Limb (tissue), 2 donors: Measurements from ENCODE around the gene ZNF286A.
"Not testable (repeated sequence)": the region's sequence is repeated elsewhere in the genome, so short reads cannot be mapped to it uniquely, and the experiment has no call there.

ENCODE experiments used
- DNase-seq, 2 donors: peaks; one replicate each; pipeline ENCODE4 v3.0.0-alpha.2; 2016; ENCODE audit errors: extremely low spot score in 2 of 2

ZNF286A gene

DNA sequence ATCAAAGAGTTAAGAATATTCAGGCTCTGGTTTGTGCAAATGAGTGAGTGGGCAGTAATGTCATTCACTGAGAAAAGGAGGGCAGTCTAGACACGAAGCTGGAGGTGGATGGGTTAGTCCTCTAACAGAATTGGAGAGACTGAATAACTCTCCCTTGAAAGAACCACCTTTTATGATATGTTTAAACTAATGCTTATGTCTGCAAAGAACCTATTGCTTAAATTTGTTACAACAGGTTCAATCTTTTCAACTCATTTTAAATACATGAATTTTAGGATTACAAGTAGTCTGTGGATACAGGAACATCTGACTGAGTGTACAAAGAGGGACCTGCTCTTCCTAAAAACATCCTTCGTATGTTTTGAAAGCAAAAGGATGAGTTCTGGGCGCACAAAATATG is 585 bp upstream of the ZNF286A start:
- not testable (repeated sequence) for DNase-seq

DNA sequence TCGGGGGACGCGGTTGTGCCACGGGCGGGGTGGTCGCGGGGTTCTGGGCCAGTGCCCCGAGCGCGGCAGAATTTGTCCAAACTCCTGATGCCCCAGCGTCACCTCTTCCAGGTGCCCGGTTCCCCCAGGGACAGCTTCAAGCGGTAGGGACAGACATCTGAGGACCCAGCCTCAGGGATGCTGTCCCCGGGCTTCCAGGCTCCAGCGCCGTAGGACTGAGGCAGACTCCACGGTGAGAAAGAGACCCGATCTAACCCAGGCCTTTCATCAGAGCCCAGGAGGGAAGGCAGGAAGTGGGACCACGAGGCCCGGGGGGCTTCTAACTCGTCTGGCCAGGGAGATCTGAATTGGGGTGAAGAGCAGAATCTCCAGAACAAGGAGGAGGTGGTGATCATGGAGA is 385 bp downstream of the ZNF286A start:
- DNase-seq: not testable (repeated sequence)

DNA sequence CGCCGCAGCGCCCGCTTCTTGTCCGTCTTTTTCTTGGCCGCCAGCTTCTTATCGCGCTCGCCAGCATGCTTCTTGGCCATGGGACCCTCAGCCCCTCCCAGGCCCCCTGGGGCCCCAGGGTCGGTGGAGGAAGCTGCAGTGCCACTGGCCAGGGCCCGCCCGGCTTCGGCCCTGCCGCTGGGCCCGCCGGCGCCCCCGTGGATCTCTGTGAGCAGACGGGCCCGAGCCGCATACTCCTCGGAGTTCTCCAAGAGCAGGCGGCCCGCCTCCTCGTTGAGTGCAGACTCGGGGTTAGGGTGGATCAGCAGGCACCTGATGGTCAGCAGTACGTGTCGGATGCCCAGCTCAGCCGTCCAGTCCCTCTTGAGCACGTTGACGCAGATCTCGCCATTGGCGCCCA is 4.7 kb downstream of the ZNF286A start:
- DNase-seq: not testable (repeated sequence)

DNA sequence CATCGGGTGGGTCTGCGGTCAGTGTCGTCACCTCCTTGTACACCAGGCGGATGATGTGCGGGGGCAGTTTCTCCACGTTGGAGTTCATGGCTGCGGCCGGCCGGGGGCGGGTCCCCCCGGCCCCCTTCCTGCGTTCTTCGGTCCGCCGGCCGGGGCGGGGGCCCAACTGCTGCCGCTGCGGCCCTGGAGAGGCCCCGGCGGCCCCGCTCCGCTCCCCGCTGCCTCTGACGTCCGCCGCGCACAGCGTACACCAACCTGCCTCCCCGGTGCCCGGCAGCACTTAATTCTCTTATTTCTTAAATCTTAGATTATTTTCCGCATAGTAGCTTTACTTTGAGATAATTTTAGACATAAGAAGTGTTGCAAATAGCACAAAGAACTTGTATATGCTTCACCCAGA is 5.3 kb downstream of the ZNF286A start:
- not testable (repeated sequence) for DNase-seq

DNA sequence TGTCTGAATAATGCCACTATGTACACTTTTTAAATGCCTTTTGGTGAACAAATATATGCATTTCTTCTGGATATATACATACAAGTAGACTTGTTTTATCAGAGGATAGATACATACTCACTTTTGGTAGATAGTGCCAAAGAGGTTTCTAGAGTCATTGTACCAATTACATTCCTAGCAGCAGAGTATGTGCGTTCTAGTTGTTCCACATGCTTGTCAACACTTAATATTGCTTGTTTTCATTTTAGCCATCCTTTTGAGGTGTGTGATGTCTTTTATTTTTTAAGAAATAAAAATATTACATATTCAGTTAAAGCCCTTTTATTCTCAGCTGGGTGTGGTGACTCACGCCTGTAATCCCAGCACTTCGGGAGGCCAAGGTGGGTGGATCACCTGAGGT is 9.3 kb downstream of the ZNF286A start:
- not testable (repeated sequence) for DNase-seq

DNA sequence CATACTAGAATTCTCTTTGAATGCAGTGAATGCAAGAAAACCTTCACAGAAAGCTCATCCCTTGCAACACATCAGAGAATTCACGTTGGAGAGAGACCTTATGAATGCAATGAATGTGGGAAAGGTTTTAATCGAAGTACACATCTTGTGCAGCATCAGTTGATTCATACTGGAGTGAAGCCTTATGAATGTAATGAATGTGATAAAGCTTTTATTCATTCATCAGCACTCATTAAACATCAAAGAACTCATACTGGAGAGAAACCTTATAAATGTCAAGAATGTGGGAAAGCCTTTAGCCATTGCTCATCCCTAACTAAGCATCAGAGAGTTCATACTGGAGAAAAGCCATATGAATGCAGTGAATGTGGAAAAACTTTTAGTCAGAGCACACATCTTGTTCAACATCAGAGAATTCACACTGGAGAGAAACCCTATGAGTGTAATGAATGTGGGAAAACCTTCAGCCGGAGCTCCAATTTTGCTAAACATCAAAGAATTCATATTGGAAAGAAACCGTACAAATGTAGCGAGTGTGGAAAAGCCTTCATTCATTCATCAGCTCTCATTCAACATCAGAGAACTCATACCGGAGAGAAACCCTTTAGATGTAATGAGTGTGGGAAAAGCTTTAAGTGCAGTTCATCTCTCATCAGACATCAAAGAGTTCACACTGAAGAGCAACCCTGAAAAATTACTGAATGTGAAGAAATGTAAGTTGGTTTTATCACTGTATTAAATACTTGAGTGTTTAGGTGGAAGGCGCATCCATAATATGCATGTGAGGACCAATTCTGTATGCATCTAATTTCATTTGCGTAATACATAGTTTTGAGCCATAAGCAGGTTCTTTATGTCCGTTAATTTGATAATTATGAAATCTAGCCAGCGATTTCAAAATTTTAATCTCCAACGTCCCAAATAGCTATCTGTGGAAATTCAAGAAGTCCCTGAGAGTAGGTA is 17.3 kb downstream of the ZNF286A start:
- DNase-seq: not testable (repeated sequence)

DNA sequence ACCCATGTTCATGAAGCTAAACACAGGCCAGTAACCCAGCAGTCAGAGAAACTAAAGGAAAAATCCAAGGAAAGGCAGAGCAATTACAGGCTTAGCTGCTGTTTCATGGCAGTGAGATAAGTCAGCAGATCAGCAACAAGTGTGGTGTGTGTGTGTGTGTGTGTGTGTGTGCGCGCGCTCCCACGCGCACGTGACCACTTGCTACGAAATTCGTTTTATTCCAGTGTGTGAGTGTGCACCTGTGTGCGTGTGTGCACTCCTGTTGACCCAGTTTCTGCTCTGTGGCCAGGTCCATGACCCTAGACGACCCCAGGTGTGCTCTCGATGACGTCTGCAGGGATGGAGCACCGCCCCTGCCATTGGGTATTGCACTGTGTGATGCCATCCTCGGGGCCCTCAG is 31.0 kb downstream of the ZNF286A start:
- not testable (repeated sequence) for DNase-seq

DNA sequence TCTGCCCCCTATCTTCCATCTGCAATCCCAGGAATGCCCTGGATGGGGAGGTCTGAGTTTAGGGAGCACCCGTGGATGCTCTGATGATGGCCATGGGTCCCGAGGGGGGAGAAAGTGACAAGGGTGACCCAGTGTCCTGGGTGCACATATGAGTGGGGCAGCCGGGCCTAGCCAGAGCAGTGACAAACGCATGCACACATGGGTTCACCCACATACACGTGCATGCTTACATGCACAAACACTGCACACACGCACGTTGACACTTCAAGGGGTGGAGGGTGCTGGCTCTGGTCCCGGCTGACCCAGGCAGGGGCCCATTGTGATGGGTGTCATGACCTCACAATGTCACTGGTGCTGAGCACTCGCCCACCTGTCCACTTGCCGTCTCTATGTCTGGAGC is 32.3 kb downstream of the ZNF286A start, which contains the start of gene TBC1D26:
Gene TBC1D26 (plus strand): TSS at position 384 of the 400 bp plus-strand sequence. CDS start 3,066 bp downstream, outside the sequence.
- not testable (repeated sequence) for DNase-seq

DNA sequence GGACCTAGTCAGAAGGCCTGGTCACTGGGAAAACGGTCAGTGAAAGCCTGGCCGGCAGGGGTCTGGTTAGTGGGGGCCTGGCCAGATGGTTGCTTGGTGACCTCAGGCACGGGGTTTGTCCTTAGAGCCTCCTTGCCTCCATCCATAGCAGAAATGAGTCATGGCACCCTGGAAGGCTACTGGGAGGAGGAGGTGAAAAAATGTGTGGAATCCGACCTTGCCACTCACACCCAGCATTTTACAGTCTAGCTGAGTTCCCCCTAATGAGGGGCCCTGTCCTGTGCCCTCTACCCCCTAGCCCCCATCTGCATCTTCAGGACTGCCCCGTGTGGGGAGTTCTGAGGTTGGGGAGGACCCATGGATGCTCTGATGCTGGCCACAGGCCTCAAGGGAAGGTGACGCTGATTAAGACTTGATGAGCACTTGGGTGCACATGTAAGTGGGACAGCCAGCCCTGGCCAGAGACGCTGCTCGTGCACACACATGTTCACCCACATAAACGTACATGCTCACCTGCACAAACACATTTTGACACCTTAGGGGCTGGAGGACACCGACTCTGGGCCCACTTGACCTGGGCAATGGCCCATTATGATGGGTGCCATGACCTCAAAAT is 33.7 kb downstream of the ZNF286A start:
- not testable (repeated sequence) for DNase-seq

DNA sequence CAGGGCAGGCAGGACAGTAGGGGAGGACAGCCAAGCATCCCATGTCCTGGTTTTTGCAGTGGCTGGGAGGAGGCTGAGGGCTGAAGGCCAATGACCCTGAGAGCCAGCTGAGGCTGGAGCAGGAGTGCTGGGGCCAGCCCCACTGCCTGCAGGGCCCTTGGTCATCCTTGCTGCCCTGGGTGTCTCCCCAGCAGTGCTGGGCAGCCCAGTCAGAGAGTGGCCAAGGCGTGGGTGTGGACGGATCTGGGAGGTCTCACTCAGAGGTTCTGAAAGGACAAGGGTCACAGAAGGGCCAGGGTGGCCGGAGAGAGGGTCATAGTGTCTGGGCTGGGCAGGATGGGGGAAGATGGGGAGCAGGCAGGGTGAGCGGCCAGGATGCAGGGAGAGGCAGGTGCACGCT is 37.0 kb downstream of the ZNF286A start:
- DNase-seq: not testable (repeated sequence)

DNA sequence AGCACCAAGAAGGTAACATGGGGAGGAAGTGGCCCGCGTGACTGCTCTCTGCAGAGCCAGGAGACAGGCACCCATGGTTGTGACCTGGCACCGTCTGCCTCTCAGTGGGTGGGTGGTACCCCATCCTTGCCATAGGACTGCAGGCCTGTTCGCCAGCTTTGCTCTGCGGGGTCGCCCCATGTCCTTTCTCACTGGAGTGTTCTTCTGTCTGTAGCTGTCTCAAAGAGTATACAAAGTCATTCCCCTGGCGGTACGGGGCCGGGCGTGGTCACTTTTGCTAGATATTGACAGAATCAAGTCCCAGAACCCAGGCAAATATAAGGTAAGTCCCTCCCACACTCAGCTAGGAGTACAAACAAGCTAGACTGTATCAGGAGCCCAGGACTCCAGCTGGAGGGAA is 38.5 kb downstream of the ZNF286A start:
- no peak for DNase-seq

DNA sequence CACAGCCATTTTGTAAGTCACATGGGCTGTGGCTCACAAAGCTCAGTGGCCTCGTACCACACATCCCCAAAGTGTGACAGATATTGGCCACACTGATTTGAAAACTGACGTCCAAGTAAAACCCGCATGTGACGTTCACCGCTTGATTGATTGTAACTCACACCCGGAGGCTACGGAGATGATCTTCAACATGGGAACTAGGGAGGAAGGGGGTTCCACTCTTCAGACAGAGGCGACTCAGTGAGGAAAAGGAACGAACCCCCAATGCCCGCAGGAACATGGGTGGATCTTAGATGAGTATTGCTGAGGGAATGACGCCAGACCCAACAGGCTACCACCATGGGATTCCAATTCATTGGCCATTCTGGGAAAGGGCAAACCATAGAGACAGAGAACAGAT is 39.7 kb downstream of the ZNF286A start:
- DNase-seq: not testable (repeated sequence)

DNA sequence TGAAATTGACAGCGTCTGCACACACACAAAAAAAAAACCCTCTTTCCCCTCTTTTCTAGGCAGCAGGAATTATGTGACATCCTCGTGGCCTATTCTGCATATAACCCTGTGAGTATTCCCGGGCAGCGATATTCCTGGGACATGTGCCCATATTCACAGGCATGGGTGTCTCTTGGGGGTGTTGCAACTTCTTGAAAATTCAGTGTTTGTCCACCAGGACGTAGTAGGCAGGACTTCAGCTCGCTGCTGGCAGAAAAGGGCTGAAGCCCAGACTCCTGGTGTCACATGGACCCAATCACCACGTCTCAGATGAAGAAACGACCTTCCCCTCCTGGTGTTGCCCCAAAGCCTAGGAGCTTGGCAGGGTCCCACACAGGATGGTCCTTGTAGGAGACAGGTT is 40.5 kb downstream of the ZNF286A start:
- not testable (repeated sequence) for DNase-seq

DNA sequence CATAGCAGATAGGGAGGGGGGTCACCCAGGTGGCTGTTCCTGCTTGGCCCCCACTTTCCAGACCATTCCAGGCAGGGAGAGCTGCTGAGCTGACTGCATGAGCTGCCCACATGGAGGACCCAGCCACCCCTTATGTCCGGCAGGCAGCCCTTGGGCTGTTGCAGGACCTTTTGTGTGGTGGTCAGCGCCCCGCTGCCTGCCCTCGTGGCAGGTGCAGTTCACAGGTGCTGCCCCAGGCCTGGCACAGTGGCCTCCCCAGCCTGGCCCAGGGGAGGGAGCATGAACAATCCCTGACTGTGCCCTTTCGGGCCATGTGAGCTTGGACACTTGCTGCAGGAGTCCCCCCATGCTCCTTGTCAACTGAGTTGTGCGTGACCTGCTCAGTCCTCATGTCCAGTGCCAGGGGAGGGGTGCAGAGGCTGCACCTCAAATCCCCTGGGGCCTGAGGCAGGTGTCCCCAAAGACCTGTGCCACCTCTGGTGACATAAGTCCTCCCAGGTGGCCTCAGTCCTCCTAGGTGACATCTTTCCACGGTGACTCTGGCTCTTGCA is 41.1 kb downstream of the ZNF286A start:
- DNase-seq: no peak

DNA sequence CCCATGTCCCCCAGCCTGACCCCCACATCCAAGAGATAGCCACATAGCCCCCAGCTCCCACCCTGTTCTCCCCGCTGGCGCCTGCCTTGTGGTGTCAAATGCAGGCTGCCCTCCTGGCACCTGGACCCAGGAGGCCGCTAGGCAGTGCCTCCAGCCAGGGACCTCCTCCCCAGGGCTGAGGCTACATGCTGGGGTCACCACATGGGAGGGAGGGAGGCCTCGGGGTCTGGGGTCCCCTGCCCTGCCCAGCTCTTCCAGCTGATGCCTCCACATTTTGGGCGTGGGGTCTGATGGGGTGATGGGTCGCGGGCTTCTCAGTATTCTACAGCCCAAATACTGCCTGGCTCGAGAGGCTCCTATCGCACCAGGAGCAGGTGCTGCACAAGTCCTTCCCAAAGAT is 42.1 kb downstream of the ZNF286A start:
- DNase-seq: no peak

DNA sequence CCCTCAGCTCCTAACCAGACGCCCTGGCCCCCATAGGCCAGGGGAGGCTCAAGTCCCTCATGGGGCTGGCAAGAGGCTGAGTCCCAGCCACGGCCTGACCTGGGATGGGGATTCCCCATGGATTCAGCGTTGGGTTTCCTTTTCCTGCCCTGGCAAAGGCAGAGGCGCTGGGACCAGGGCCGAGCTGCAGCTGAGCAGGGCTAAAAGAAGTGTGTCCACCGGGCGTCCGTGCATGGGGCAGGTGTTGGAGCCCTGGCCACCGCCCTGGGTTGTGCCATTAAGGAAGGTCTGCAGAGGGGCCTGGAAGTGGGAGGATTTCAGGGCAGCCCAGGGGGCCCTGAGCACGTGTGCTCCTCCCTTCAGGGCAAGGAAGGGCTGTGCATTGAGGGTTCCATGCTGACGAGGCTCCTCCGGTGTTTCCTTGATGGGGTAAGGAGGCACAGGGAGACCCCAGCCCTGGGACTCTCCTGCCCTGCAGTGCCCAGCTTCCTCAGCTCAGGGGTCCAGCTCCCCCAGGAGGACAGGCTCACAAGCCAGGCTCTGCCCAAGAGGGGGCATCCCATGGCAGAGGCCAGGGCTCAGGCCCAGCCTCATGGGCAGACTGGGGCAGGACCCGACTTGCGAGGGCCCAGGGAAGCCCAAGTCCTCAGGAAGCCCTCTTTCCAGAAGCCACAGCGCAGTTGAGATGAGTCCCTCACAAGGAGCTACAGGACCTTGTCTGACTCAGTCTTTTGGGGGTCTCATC is 42.7 kb downstream of the ZNF286A start:
- DNase-seq: no peak

DNA sequence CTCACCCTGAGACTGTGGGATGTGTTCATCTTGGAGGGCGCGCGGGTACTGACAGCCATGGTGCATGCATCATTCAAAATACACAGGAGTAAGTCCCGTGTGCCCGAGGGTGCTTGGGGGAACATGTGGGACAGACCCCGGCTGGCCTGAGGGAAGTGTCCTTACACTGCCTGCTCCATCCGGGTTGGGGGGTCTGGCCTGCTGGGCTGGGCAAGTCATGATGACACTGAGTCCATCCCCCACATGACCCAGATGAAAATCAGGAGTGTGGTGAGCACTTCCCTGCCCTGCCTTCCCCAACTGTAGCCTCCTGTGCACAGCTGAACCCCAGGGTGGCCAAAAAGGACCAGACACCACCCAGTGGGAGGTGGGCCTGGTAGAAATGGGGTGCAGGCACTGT is 43.4 kb downstream of the ZNF286A start:
- DNase-seq: no peak

DNA sequence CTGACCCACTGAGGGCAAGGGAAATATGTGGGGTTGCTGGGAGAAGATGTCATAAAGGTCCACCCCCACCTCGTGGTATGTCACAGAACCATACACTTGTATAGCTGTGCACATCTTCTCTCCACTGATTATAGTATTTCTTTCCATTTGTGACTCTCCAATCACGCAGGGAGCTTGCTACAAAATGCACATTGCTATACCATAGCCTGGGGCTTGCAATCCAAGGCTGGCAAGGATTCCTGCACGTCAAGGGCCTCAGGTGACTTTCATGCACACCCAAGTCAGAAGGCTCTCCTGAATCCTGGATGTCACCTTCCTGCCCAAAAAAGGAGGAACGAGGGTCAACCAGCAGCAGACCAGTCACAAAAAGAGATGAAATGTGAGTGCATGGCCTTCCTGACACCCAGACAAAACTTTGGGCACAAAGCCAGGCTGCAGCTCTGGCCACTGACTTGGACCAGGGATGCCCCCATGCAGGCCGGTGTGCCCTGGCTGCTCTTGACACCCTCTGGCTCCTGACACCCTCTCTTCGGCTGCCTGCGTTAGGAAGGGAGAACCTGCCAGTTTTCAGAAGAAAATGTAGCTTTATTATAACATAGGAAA is 44.6 kb downstream of the ZNF286A start:
- no peak for DNase-seq

DNA sequence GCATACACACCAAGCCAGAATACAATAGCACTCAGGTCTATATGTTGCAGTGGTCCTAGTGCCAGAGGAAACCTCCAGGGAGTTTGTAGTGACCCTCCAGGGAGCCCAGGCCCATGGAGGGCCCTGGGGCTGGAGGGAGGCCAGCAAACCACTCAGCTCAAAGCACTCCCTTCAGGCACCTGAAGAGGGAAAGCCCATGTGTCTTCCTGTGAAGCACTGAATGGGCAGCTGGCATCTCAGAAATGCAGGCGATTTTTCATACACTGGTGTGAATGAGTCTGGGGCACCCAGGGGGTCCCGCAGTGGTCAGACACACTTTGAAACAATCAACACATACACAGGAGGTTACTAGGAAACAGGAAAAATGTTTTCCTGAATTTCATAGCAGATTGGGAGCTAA is 45.3 kb downstream of the ZNF286A start:
- no peak for DNase-seq

DNA sequence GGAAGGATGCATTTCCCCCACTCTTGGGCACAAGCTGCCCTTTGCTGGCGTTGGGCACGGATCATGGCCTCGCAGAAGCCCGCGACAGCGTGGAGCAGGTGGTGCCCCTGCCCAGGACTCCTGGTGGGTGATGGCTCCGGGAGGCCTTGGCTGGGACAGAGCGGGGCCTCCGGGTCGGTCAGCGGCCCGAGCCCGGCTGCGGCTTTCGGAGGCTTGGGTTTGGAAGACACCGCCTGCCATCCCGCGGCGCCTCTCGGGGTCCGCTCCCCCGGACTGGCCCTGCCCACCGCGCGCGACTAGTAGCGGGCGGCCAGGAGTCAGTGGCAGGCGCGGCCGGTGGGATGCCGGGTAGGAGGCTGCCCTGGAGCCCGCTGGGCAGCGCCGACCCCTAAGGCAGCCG is 49.9 kb downstream of the ZNF286A start:
- not testable (repeated sequence) for DNase-seq

DNA sequence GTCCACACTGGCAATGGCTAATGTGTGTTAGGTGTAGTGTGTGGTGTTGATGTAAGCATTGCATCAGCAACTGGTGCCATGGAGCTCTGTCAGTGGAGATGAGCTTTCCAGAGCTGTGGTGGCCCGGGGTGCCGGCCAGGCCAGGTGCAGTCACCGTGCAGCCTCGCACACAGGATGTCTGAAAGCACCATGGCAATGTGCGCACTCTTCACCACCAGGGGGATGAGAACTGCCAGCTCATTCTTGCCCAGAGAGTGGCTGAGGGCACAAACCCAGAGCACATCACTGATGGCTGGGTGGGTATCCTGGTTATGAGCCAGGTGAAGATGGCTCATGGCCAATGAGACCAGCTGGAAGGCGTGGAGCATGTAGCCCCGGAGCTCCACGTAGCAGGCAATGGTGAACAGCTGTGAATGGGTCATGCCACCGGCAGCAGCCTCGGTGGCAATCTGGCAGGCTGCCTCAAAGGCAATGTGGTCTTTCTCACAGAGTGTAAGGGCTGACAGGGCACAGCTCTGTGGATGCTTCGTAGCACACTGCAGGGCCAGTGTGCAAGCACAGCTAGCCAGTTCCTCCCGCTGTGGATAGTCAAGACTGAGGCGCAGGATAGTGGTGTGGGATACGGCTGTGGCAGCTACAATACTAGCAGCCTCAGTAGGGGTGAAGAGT is 69.4 kb downstream of the ZNF286A start:
- DNase-seq: not testable (repeated sequence)
